ENCODE measurements around the gene ZNF500. TPM values are rescaled to one million over a fixed set of nuclear protein-coding genes. Genes with fewer than 3 reads are reported as not detected.

ZNF500 gene
- total and polyA plus RNA-seq, 2 donors (not counting 3 experiments of a cell fraction or from before 2014, with no cell fraction given) = 8.6 to 13.5 TPM

- no peaks in the 10 kb centered on the region for H3K27me3 ChIP-seq (ENCODE audit: control insufficient read depth in 2 of 2, insufficient read depth in 2 of 2, low read length in 2 of 2)
- dilution Hi-C loops (cut with MboI; ENCODE audit: extremely low pct_ligation_motif_present, low sequenced_read_pairs) = no loop called here
- H3K27ac ChIP-seq (ENCODE audit: insufficient read depth, low read depth, low read length) = no peak overlapping the region
- TF ChIP-seq JUN (IDR thresholded peaks at IDR 0.05; ENCODE audit: borderline replicate concordance, insufficient read depth, insufficient read length, low read depth) (no peak), MAX (IDR thresholded peaks at IDR 0.05; ENCODE audit: insufficient read depth, insufficient read length) (no peak), CTCF (IDR thresholded peaks at IDR 0.05; ENCODE audit: extremely low read depth in 1 of 2, insufficient read depth in 1 of 2, low read depth in 1 of 2, low read length in 2 of 2) (no peak), EZH2 (IDR thresholded peaks at IDR 0.05; ENCODE audit: borderline replicate concordance, low read depth, low read length, severe bottlenecking) (no peak), POLR2A (IDR thresholded peaks at IDR 0.05; ENCODE audit: low read depth, low read length) (no peak), MYC (IDR thresholded peaks at IDR 0.05; ENCODE audit: low read depth, low read length) (no peak), POLR2AphosphoS5 (IDR thresholded peaks at IDR 0.05; ENCODE audit: insufficient read depth, low read depth, low read length) (no peak), GATA2 (IDR thresholded peaks at IDR 0.05; ENCODE audit: insufficient read depth, insufficient read length, low read depth, low read length) (no peak), FOS (IDR thresholded peaks at IDR 0.05; ENCODE audit: borderline replicate concordance, insufficient read depth, low read length) (no peak)
- no peaks in the 10 kb centered on the region for H3K9me3 ChIP-seq (replicated peaks; ENCODE audit: control insufficient read depth, insufficient read depth, low read length)
- H3K36me3 ChIP-seq (ENCODE audit: control insufficient read depth in 2 of 2, extremely low read depth in 1 of 2, insufficient read depth in 2 of 2, low read length in 2 of 2) = no peaks in the 10 kb centered on the region
- ChIA-PET POLR2A (no interaction called here), CTCF (no interaction called here)
- intact Hi-C loops (cut with micrococcal nuclease) = no loop called here
- H3K4me1 ChIP-seq (ENCODE audit: control insufficient read depth, extremely low read depth, insufficient read depth, low read length) = no peaks in the 10 kb centered on the region
- H3K9me1 ChIP-seq (replicated peaks; ENCODE audit: control insufficient read depth, extremely low read depth, insufficient read depth, low read length) = no peaks in the 10 kb centered on the region
- H3K4me3 ChIP-seq (replicated peaks in 1 of 3; ENCODE audit: insufficient read depth in 1 of 3, low read depth in 1 of 3, low read length in 3 of 3) = no peak overlapping the region
- no TSS peak for BruUV-seq (replicated peaks)
- H3K4me2 ChIP-seq (ENCODE audit: insufficient read depth, low read length) = no peak overlapping the region
- no peaks in the 10 kb centered on the region for H3K79me2 ChIP-seq (ENCODE audit: control insufficient read depth, insufficient read depth, low read length)
- H3K9ac ChIP-seq (replicated peaks; ENCODE audit: extremely low read depth, insufficient read depth, low read length) = no peak overlapping the region
- no peaks in the 10 kb centered on the region for H4K20me1 ChIP-seq (replicated peaks; ENCODE audit: control insufficient read depth, extremely low read depth, insufficient read depth, low read length)
- no peak for FAIRE-seq
- no peak overlapping the region for H2AFZ ChIP-seq (ENCODE audit: low read depth, low read length)
- DNase-seq (ENCODE audit: low read depth, low spot score) = no peak
Measured at GRCh38 chr16:4790871-4791270, 23.9 kb upstream of the ZNF500 start.
